IPS DF 4.7 (cell line): Measurements from ENCODE around the gene GLTP.
A peak's percentile ranks its signal among the peaks of the same experiment; 100 is the strongest.

Experiments
- DNase-seq: peaks from one replicate; pipeline ENCODE4 v3.0.0-alpha.2; 2013; ENCODE audit warnings: low spot score; ENCODE audit errors: extremely low read depth

The GLTP gene

DNA sequence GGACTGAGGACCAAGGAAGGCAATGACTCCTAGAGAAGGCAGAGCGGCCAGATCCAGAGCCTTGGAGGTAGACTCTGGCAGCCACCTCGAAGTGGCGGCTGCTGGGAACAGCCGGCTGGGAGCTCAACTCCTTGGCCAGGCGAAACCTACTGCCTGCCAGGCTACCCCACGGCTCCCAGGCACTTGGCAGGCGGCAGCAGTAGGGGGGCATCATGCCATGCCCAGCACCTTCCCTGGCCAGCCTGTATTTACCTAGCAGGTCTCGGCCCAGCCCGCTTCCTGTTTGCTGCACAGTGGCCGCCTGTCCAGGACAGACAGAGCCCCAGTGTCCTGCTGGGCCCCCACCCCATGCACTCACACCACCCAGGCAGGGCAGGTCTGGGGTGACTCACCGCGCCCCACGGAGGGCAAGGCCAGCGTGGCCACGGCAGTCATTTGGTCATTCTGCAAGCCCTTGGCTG lies 57.4 kb downstream of the GLTP start:
- DNase-seq = no peak

DNA sequence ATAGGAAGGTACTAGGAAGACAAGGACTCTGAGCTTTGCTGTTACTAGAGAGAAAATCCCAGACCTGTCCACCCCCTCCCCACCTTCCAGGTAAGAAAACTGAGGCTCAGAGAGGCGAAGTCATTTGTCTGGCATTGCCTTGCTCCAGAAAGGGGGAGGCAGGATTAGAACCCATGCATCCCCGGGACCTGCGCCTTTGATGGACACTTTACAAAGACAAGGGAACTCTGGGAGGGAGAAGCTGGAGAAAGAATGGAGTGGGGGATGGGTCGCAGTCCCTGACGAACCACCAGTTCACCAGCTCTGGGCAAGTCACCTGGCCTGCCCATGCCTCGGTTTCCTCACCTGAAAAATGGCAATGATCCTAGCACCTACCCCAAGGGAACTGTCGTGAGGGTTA lies 57.9 kb downstream of the GLTP start:
- DNase-seq = no peak

DNA sequence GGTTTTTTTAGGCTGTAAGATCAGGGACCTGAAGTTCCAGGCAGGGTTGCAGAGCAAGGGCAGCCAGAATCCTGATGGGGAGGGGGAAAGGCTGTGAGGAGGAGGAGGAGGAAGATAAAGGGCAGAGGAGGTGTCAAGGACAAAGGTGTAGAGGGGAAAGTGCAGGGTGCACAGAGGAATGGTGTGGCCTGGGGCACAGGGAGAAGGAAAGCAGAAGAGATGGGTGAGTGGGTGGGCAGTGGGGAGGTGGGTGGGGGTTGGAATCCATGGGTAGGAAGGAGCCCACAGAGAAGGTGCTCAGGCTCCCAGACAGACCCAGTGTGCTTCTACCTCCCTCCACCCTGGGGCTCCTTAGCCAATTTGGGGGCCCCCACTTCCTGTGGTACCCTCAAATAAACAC lies 58.4 kb downstream of the GLTP start:
- DNase-seq = no peak

DNA sequence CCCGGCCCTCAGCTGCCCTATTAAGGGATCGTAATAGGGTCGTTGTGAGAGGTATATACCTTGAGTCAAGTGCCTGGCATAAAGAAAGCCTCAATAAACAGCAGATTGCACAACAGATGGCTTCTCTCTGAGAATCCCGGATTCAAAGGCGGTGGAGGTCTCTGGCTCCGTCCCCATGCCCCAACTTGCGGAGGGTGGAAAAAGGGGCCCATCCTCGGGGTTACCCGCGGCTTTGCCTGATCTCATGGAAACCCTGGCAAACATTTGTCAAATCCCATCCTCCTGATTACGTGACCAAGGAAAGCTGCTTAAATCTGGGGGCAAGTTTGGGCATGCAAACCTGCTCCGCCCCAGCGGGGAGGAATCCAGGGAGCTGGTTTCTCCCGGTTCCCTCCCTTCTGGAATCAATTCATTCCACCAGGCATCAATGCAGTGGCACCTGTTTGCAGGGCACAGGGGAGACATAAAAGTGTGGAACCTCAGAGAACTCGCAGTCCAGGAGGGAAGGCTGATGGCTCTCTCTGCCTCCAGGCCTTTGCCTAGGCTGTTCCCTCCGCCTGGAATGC lies 59.4 kb downstream of the GLTP start:
- DNase-seq = no peak

DNA sequence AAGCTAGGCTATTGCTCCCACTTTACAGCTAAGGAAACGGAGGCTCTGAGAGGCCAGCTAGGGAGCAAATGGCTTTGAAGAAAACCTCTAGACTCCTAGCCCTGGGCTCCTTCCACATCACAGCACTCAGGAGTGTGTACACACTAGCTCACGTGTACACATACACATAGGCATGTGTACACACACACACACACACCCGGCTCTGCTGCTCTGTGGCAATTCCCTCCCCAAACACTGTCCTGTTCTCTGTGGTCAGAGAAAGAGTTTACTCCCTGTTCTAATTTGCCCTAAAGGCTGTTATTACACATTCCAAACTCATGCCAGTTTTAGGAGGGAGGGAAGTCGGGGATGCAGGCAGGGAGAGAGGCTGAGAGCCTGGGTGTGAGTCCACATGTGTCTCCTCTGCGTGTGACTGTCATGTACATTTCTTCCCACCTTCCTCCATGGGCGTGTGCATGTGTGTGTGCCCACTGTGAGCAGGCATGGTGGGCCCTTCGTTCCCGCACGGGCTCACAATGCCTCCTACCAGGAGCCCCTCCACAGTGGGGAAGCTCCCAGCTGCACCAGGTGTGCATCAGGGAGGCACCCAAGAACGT lies 61.3 kb downstream of the GLTP start:
- DNase-seq = no peak

DNA sequence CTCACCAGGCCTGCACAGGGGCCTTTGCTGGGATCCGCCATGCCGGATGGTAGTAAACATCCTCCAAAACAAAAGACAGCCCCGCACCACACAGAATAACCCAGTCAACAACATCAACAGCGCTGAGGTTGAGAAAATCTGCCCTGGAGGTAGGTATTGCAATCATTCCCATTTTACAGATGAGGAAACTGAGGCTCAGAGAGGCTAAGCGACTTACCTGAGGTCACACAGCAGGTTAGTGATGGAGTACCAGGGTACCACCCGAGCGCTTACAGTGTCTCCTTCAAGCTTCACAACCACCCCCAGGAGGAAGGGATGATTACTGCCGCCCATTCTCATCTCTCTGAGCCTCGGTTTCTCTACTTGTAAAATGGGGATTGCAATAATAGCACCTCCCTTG lies 62.1 kb downstream of the GLTP start:
- DNase-seq = no peak

DNA sequence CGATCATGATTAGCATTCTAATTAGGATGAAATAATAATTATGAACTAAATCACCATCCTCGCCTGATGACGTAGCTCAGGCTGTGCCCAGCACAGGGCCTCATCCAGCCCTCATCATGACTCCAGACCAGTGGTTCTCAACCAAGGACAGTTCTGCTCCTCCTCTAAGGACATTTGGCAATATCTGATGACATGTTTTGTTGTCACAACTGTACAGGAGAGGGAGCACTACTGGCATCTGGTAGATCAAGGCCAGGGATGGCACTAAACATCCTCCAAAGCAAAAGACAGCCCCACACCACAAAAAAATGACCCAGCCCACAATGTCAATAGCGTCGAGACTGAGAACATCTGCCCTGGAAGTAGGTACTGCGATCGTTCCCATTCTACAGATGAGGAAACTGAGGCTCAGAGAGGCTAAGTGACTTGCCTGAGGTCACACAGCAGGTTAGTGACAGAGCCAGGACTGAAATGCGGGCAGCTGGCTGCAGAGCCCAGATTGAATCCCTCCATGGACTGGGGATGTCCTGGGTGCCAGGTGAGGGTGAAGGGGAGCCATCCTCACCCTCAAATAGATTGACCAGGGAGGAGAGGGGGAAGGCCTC lies 62.6 kb downstream of the GLTP start:
- DNase-seq = no peak

DNA sequence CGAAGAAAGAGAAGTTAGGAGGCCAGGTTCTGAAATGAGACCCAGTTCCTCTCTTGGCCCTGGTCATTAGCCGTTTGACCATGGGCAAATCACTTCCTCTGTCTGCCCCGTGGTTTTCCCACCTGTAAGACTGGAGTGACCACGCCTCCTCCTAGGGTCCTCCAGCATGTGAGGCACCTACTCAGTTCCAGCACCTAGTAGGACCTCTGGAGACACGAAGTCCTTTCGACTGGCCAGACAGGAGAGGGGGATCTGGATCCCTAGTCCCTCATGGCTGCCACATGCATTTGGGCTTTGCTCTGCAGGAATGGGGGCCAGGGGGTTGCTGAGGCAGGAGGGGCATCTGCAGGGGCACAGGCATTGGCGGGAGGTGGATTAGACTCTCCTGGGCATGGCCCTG lies 63.5 kb downstream of the GLTP start:
- DNase-seq = no peak

DNA sequence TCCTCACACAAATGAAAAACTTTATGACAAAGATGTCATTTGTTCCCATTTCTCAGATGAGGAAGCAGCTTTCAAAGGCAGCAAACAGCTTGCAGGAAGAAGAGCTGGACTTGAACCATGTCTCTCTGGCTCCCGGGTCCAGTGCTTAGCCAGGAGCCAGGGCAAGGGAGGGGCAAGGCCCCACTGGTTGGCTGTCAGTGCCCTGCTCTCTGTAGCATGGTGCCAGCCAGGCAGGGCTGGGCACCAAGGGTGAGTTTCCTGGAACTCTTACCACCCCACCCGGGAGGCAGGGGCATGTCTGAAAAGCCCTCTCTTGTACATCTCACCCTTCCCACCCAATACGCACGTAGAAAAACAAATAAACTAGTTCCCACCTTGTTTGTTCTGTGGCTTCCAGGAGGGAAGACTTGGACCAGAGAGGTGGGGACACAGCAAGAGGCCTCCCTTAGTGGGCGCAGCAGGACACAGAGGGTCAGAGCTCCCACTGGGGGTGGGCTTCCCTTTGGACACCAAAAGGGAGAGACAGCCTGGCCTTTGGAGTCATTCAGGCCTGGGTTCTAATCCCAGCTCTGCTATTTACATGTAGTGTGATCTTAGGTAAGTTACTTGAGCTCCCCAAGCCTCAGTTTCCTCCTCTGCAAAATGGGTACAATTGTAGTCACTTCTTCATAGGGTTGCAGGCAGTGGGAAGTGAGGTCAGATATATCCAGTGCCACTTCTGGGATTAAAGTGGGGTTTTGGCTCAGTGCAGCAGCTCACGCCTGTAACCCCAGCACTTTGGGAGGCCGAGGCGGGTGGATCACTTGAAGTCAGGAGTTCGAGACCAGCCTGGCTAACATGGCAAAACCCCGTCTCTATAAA lies 64.4 kb downstream of the GLTP start:
- DNase-seq = no peak

DNA sequence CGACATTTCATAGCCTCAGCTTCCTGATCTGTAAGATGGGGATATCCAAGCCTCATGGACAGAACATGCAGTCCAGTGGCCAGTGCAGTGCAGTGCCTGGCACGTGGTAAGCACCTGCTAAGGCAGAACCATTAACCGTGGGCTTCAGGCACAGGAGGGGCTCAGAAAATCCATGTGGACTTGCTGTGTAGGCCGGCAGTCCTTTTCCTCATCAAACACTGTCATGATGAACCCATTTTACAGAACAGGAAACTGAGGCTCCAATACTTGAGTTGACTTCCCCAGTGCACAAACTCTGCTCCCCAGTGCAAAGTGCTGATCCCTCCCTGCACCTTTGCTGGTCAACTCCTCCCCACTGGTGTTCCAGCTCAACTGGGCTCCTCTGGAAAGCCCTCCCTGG lies 65.1 kb downstream of the GLTP start:
- DNase-seq = no peak

DNA sequence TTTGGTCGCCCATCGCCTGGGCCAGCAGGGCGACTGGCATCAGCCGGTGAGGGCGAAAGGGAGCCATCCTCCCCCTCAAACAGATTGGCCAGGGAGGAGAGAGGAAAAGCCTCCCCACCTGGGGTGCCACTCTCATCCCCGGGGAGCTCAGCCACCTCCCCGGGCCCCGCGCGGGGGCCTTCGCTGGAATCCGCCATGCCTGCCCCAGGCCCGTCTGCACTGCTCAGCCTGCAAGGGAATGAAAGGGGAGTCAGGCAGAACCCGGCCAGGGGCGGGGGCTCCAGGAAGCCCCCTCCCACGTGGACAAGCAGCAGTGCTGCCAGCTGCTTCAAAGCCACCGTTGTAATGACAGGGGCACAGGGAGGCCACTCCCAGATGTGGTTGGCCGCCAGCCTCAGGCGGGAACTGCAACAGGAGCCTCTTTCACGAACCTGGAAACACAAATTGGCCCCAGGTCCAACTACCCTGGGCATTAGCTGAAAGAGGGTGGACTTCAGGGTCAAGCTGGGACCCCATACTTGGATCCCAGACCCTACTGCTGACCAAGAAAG lies 65.7 kb downstream of the GLTP start:
- no peak for DNase-seq

DNA sequence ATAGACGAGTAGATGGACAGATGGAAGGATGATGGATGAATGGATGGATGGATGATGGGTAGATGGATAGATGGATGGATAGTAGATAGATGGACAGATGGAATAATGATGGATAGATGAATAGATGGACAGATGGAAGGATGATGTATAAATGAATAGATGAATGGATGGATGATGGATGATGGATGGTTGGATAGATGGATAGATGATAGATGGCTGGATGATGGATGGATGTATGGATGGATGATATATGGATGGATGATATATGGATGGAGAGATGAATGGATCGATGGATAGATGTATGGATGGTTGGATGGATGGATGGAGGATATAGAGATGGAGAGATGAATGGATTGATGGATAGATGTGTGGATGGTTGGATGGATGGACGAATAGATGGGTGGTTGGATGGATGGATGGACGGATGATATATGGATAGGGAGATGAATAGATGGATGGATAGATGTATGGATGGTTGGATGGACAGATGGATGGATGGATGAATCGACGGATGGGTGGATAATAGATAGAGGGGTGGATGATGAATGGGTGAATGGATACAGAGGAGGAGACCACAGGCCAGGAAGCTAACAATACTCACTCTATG lies 66.4 kb downstream of the GLTP start:
- no peak for DNase-seq

DNA sequence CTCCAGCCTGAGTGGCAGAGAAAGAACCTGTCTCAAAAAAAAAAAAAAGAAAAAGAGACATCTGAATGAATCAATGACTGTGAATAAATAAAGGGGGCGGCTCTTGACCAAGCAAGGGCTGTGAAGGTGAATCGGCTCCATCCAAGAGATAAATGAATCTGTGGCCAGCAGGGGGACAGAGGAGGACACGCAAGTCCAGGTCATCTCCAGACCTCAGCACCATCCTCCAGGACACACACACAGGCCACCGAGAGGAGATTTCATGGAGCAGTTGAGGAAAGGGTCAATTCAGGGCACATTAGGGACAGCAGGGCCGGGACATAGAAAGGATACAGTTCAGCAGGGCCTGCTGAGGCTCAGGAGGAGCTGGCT lies 68.7 kb downstream of the GLTP start:
- no peak for DNase-seq

DNA sequence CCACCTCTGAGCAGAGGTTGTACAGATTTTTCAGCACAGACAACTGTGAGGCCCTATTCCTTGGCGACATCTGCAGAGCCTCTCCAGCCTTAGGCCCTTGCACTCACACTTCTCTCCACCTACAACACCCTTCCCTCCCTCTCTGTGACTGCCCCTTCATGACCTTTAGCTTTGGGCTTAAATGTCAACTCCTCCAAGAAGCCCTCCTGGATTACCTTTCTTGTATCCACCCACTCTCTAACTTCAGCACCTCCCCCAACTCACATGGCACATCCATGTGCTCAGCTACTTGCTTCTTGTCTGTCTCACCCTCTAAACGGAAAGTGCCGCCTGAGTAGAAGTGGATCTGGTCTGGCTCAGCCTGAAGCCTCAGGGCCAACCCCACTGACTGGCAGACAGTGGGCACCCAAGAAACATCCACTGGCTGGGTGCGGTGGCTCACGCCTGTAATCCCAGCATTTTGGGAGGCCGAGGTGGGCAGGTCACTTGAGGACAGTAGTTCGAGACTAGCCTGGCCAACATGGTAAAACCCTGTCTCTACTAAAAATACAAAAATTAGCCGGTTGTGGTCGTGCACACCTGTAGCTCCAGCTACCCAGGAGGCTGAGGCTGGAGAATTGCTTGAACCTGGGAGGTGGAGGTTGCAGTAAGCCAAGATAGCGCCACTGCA lies 69.3 kb downstream of the GLTP start:
- DNase-seq = no peak

DNA sequence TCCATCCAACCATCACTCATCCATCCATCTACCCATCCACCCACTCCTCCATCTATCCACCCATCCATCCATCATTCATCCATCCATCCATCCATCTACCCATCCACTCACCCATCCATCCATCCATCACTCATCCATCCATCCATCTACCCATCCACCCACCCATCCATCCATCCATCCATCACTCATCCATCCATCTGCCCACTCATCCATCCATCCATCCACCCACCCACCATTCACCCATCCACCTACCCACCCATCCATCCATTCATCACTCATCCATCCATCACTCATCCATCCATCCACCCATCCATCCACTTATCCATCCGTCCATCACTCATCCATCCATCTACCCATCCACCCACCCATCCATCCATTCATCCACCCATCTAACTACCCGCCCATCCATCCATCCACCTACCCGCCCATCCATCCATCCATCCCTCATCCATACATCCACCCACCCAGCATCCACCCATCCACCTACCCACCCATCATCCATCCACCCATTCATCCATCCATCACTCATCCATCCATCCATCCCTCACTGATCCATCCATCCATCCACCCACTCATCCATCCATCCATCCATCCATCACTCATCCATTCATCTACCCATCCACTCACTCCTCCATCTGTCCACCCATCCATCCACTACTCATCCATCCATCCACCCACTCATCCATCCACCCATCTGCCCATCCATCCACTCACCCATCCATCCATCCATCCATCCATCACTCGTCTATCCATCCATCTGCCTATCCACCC lies 71.3 kb downstream of the GLTP start:
- no peak for DNase-seq

DNA sequence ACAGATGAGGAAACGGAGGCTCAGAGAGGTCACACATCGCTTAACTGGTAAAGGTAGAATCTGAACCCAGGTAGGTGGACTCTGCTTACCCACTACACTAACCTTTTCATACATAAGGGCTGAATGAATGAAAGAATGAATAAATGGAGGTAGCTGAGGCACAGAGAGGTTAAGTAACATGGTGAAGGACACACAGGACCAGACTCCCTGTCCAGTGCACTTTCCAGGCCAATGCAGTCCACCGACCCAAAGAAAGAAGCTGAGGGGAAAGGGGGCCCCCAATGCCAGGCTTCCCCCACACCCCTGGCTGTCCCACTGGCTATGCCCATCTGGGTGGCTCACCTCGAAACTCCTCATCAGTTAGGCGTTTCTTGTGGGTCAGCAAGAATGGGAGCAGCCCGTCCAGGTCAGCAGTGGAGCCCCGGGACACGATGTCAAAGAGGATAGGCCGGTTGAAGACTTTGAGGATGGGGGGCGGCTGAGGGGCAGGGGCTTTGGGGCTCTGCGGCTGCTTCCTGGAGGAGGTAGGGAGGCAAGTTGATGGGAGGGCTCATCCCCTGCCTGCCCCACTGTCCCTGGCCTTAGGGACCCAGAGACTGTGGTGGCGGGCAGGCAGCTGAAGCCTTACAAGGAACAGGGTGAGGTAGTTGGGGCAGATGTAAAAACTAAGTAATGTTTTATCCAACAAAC lies 72.2 kb downstream of the GLTP start:
- DNase-seq = no peak

DNA sequence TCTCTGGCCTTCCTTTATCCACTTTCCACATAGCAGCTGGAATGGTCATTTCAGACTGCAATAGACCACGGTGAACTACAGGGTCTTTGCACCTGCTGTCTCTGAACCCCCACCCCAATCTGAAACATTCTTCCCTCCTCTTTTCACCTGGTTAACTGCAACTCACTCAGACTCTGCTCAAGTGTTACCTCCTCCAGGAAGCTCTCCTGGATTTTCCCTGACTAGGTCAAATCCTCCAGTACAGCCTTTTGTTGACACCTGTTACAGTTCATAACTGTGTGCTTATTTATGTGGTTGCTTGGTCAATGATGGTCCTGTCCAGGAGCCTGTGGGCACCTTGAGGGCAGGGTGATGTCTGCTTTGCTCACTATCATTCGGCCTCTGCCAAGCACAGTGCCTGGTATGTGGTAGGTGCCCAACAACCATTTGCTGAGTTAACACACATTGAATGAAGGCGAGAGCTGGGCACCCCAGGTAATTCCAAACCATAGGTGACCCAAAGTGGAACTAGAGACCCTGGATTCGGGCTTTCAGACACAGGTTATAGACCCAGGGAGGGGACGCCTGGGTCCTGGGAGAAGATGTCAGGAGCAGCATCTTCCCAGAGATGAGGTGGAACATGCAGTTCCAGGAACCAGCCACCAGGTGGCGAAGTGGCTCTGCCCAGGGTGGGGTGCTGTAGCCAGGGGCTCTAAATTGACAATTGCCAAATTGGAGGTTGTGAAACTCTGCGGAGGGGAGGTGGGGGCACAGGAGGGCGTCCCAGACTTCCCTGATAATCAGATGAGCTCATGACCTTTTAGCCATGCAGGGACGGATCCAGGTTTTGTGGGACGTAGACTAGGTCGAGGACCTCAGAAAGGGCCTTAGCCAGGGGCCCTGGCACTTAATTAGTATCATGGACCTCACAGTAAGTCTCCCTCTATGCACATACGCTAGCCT lies 75.2 kb downstream of the GLTP start:
- peak; percentile 11 for DNase-seq

DNA sequence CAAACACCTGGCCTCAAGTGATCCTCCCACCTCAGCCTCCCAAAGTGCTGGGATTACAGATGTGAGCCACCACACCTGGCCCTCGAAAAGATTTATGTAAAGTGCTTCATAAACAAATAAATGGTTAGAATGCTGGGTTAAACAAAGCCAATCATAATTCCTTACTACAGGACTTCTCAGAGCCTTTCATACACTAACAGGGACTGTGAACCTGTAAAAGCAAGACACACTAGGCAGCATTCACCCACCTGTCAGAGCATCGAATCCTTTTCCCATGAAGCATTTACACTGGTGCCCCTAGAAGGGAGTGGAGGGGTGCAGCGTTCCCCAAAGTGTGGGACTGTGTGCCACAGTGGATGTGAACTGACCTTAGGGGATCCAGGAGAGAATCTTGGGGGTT lies 76.7 kb downstream of the GLTP start:
- DNase-seq = no peak

DNA sequence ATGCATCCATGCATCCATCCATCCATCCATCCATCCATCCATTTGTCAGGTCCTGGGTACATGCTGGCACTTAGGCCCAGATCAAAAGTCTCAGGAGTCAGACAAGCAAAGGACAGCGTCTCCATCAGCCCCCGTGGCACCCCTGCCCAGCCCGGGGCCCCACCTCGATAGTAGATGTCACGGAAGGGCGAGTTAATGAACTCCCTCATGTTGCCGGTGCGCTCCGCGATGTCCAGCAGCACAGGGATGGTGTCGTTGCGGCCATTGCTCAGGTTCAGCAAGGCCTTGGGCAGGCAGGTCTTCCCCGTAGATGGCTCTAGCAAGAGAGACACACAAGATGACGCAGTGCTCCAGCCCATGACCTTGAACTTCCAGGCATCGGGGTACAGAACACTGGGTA lies 77.5 kb downstream of the GLTP start:
- DNase-seq = no peak
